ENCODE results near the gene STYXL2.

STYXL2 gene

DNA sequence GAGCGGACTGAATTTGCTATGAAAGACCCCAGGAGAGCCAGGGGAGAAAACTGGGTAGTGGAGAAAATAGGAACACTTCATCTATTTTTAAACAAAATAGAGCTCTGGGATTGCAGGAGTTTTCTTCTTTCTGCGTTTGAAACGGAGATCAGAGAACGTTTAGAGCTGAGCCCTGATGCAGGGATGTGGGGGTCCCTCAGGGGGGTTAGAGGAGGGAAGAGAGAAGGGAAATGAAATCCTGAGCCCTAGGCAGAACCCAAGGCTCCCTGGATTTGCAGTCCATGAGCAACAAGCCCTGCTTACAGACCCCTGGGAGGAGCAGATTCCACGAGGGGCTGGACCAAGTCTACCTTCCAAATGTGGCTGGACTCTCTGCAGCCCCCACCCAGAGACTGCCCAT, 21.8 kb downstream of the STYXL2 start:
- TF ChIP-seq TAF1 (IDR thresholded peaks at IDR 0.05; ENCODE audit: borderline replicate concordance, insufficient read depth, low read length): no peak
- no peak for TF ChIP-seq FOXP2 (optimal IDR thresholded peaks at IDR 0.05; ENCODE audit: borderline replicate concordance, extremely low read depth, extremely low read length, insufficient read depth)
- TF ChIP-seq POLR2AphosphoS5 (IDR thresholded peaks at IDR 0.05; ENCODE audit: low read depth, low read length): no peak
- TF ChIP-seq REST (IDR thresholded peaks at IDR 0.05; ENCODE audit: insufficient read depth in 1 of 2, low read depth in 2 of 2, low read length in 2 of 2): no peak
- no peak for TF ChIP-seq SIN3A (IDR thresholded peaks at IDR 0.05; ENCODE audit: borderline replicate concordance, insufficient read depth, low read length)

DNA sequence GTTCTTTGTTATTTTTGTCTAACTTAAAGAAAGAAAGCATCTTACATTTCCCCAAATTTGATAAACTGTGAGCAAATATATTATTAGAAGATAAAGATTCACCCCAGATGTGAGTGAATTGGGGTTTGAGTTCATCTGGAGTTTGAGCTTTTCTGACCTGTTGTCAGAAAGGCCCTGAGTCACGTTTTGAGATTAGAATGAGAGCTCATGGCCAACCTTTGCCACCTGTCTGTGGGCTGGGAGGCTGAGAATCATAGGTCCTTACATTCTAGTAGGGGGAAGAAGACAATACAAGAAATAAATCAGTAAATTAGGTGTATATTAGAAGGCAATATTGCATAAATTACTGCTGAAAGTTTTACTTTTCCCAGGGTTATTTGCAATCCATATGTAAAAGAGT, 22.3 kb downstream of the STYXL2 start:
- TF ChIP-seq POLR2AphosphoS5 (IDR thresholded peaks at IDR 0.05; ENCODE audit: low read depth, low read length) (no peak), TAF1 (IDR thresholded peaks at IDR 0.05; ENCODE audit: borderline replicate concordance, insufficient read depth, low read length) (no peak), FOXP2 (optimal IDR thresholded peaks at IDR 0.05; ENCODE audit: borderline replicate concordance, extremely low read depth, extremely low read length, insufficient read depth) (no peak), REST (IDR thresholded peaks at IDR 0.05; ENCODE audit: insufficient read depth in 1 of 2, low read depth in 2 of 2, low read length in 2 of 2) (no peak), SIN3A (IDR thresholded peaks at IDR 0.05; ENCODE audit: borderline replicate concordance, insufficient read depth, low read length) (no peak)

DNA sequence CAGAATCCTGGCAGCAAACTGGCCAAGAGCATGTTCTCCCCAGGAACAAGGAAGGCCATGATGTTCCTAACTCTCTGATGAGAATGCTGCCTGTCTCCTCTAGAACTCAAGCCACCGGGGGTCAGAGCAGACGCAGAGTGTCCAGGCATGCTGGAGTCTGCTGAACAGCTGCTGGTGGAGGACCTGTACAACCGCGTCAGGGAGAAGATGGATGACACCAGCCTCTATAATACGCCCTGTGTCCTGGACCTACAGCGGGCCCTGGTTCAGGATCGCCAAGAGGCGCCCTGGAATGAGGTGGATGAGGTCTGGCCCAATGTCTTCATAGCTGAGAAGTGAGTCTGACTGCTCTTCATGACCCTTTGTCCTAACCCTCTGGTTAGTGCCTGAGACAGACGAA, 23.4 kb downstream of the STYXL2 start:
- TF ChIP-seq SIN3A (IDR thresholded peaks at IDR 0.05; ENCODE audit: borderline replicate concordance, insufficient read depth, low read length) (no peak), REST (IDR thresholded peaks at IDR 0.05; ENCODE audit: insufficient read depth in 1 of 2, low read depth in 2 of 2, low read length in 2 of 2) (no peak), POLR2AphosphoS5 (IDR thresholded peaks at IDR 0.05; ENCODE audit: low read depth, low read length) (no peak), FOXP2 (optimal IDR thresholded peaks at IDR 0.05; ENCODE audit: borderline replicate concordance, extremely low read depth, extremely low read length, insufficient read depth) (no peak), TAF1 (IDR thresholded peaks at IDR 0.05; ENCODE audit: borderline replicate concordance, insufficient read depth, low read length) (no peak)

DNA sequence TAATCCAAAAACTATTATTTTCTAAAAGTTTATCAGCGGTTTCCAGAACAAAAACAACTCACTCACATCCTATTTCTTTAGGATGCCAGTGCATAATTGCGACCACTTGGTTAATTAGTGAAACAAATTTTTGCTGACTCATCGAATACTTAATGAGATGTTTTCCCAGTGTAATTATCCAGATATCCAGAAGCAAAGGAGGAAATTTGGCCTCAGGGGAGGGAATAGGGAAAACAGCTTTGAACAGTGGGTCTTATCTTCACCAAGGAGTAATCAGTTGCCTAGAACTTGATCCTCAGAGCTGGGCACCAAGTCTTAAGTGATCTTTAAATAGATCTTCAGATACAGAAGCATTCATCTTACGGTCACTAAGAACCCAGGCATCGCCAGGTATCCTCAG, 24.3 kb downstream of the STYXL2 start:
- TF ChIP-seq REST (IDR thresholded peaks at IDR 0.05; ENCODE audit: insufficient read depth in 1 of 2, low read depth in 2 of 2, low read length in 2 of 2) (no peak), SIN3A (IDR thresholded peaks at IDR 0.05; ENCODE audit: borderline replicate concordance, insufficient read depth, low read length) (no peak), TAF1 (IDR thresholded peaks at IDR 0.05; ENCODE audit: borderline replicate concordance, insufficient read depth, low read length) (no peak), FOXP2 (optimal IDR thresholded peaks at IDR 0.05; ENCODE audit: borderline replicate concordance, extremely low read depth, extremely low read length, insufficient read depth) (no peak), POLR2AphosphoS5 (IDR thresholded peaks at IDR 0.05; ENCODE audit: low read depth, low read length) (no peak)

- no peak for TF ChIP-seq REST (IDR thresholded peaks at IDR 0.05; ENCODE audit: insufficient read depth in 1 of 2, low read depth in 2 of 2, low read length in 2 of 2)
- TF ChIP-seq TAF1 (IDR thresholded peaks at IDR 0.05; ENCODE audit: borderline replicate concordance, insufficient read depth, low read length): no peak
- no peak for TF ChIP-seq POLR2AphosphoS5 (IDR thresholded peaks at IDR 0.05; ENCODE audit: low read depth, low read length)
- no peak for TF ChIP-seq SIN3A (IDR thresholded peaks at IDR 0.05; ENCODE audit: borderline replicate concordance, insufficient read depth, low read length)
- no peak for TF ChIP-seq FOXP2 (optimal IDR thresholded peaks at IDR 0.05; ENCODE audit: borderline replicate concordance, extremely low read depth, extremely low read length, insufficient read depth)
Observed at GRCh38 chr1:167119696-167120095, 25.8 kb downstream of the STYXL2 start.
